G401 (cell line): ENCODE data around the gene SLC38A9. TPM values are rescaled to one million over a fixed set of nuclear protein-coding genes. Genes with fewer than 3 reads are reported as not detected.
"Not testable (repeated sequence)": the region's sequence is repeated elsewhere in the genome, so short reads cannot be mapped to it uniquely, and the experiment has no call there.

Source experiments
- DNase-seq: peaks from one replicate; pipeline ENCODE4 v3.0.0-alpha.2; 2015; ENCODE audit warnings: low spot score
- in situ Hi-C: cut with HindIII; loops from 2 replicates; pipeline ENCODE4 v1.10.0; 2016; ENCODE audit warnings: low sequenced_read_pairs, mixed read lengths
- total RNA-seq: library from RNA; depleted of rRNA; stranded (reverse); fragments of >200 nt; shearing (Covaris generic); gene quantifications from 2 replicates; pipeline ENCODE4 v1.2.3, GENCODE V29; 2014; rRNA removed

SLC38A9 gene
- 23.3 and 24.9 TPM in 2 replicates for total RNA-seq

- in situ Hi-C loops: no loop called here
Measured at GRCh38 chr5:55712023-55712859, at the start of gene SLC38A9. SLC38A9 (minus strand) TSS chr5:55712324; CDS start chr5:55697958, 14,366 bp downstream.

GRCh38 chr5:55761721-55762120 is 49.6 kb upstream of the SLC38A9 start:
- in situ Hi-C loops, DNase-seq: not testable (repeated sequence)

More at GRCh38 chr5:55712023-55712859, at the start of gene SLC38A9:
- DNase-seq: peak; percentile 96

- DNase-seq: no peak
- in situ Hi-C loops: no loop called here
Measured at GRCh38 chr5:55758714-55759113, 46.6 kb upstream of the SLC38A9 start.

- DNase-seq: no peak
- in situ Hi-C loops: no loop called here
Measured at GRCh38 chr5:55758231-55758630, 46.1 kb upstream of the SLC38A9 start.

- DNase-seq: no peak
- in situ Hi-C loops: no loop called here
Measured at GRCh38 chr5:55750499-55750898, 38.4 kb upstream of the SLC38A9 start.

GRCh38 chr5:55750063-55750462 is 37.9 kb upstream of the SLC38A9 start:
- in situ Hi-C loops: no loop called here
- DNase-seq: no peak

- in situ Hi-C loops: no loop called here
- no peak for DNase-seq
Measured at GRCh38 chr5:55749387-55749786, 37.3 kb upstream of the SLC38A9 start.

GRCh38 chr5:55747778-55748318 is 35.7 kb upstream of the SLC38A9 start:
- in situ Hi-C loops: no loop called here
- no peak for DNase-seq

- no peak for DNase-seq
- in situ Hi-C loops: no loop called here
Measured at GRCh38 chr5:55742778-55743177, 30.7 kb upstream of the SLC38A9 start.

GRCh38 chr5:55737793-55738192 is 25.7 kb upstream of the SLC38A9 start, which contains the start of gene DDX4:
DDX4 (plus strand) TSS chr5:55738061; CDS start chr5:55738964, 903 bp downstream.
- in situ Hi-C loops: no loop called here
- DNase-seq: no peak

GRCh38 chr5:55734658-55735057 is 22.5 kb upstream of the SLC38A9 start:
- no peak for DNase-seq
- in situ Hi-C loops: no loop called here

GRCh38 chr5:55732585-55732984 is 20.5 kb upstream of the SLC38A9 start:
- in situ Hi-C loops: no loop called here

GRCh38 chr5:55731848-55732247 is 19.7 kb upstream of the SLC38A9 start:
- in situ Hi-C loops: no loop called here
- DNase-seq: no peak

More at GRCh38 chr5:55732585-55732984, 20.5 kb upstream of the SLC38A9 start:
- no peak for DNase-seq

- in situ Hi-C loops: no loop called here
Measured at GRCh38 chr5:55724281-55724680, 12.2 kb upstream of the SLC38A9 start.

GRCh38 chr5:55720188-55720703 is 8.1 kb upstream of the SLC38A9 start:
- no peak for DNase-seq
- in situ Hi-C loops: no loop called here

More at GRCh38 chr5:55724281-55724680, 12.2 kb upstream of the SLC38A9 start:
- no peak for DNase-seq

- in situ Hi-C loops, DNase-seq: not testable (repeated sequence)
Measured at GRCh38 chr5:55719026-55719425, 6.9 kb upstream of the SLC38A9 start.

- no peak for DNase-seq
- in situ Hi-C loops: no loop called here
Measured at GRCh38 chr5:55715519-55716078, 3.5 kb upstream of the SLC38A9 start.

GRCh38 chr5:55714749-55715148 is 2.6 kb upstream of the SLC38A9 start:
- DNase-seq: no peak
- in situ Hi-C loops: no loop called here

GRCh38 chr5:55714339-55714738 is 2.2 kb upstream of the SLC38A9 start:
- no peak for DNase-seq
- in situ Hi-C loops: no loop called here

- in situ Hi-C loops: no loop called here
- no peak for DNase-seq
Measured at GRCh38 chr5:55713871-55714270, 1.7 kb upstream of the SLC38A9 start.
